HG02981 (cell line): ENCODE data around the gene ICE2.
"Not testable (repeated sequence)": the region's sequence is repeated elsewhere in the genome, so short reads cannot be mapped to it uniquely, and the experiment has no call there.

Source experiments
- ATAC-seq: cut with Tn5 transposase; IDR thresholded peaks from one replicate; pipeline ENCODE4 v1.9.1; 2021; ENCODE audit warnings: mild to moderate bottlenecking, moderate library complexity; ENCODE audit not compliant: unreplicated experiment

Gene ICE2

GRCh38 chr15:60412807-60413206, 66.1 kb downstream of the ICE2 start:
- not testable (repeated sequence) for ATAC-seq

- no peak for ATAC-seq
These were observed 67.0 kb downstream of the ICE2 start for GRCh38 chr15:60411774-60412425.

GRCh38 chr15:60410350-60410749, 68.6 kb downstream of the ICE2 start:
- ATAC-seq: not testable (repeated sequence)

GRCh38 chr15:60408463-60408981, 70.4 kb downstream of the ICE2 start:
- ATAC-seq: peak; percentile 53

GRCh38 chr15:60407415-60407805, 71.5 kb downstream of the ICE2 start:
- no peak for ATAC-seq

GRCh38 chr15:60406513-60407414, 72.2 kb downstream of the ICE2 start:
- ATAC-seq: no peak

- no peak for ATAC-seq
These were observed 73.5 kb downstream of the ICE2 start for GRCh38 chr15:60405399-60405798.

GRCh38 chr15:60404351-60404750, 74.6 kb downstream of the ICE2 start:
- not testable (repeated sequence) for ATAC-seq

- no peak for ATAC-seq
These were observed 78.0 kb downstream of the ICE2 start for GRCh38 chr15:60400944-60401343.

GRCh38 chr15:60399931-60400330, 79.0 kb downstream of the ICE2 start:
- ATAC-seq: no peak

- no peak for ATAC-seq
These were observed 79.6 kb downstream of the ICE2 start for GRCh38 chr15:60399246-60399915.

- peak; percentile 69 for ATAC-seq
These were observed 81.0 kb downstream of the ICE2 start, which contains the start of gene ANXA2 for GRCh38 chr15:60397772-60398445. TSS of gene ANXA2 (minus strand) at chr15:60397986. CDS start at chr15:60386075, 11,911 bp downstream.

- ATAC-seq: peak; percentile 65
These were observed 81.8 kb downstream of the ICE2 start for GRCh38 chr15:60396958-60397771.

- no peak for ATAC-seq
These were observed 82.4 kb downstream of the ICE2 start for GRCh38 chr15:60396560-60396957.

GRCh38 chr15:60396100-60396499, 82.8 kb downstream of the ICE2 start:
- ATAC-seq: no peak

- ATAC-seq: no peak
These were observed 83.5 kb downstream of the ICE2 start for GRCh38 chr15:60395276-60396011.

GRCh38 chr15:60394689-60395097, 84.2 kb downstream of the ICE2 start:
- ATAC-seq: no peak

- no peak for ATAC-seq
These were observed 85.8 kb downstream of the ICE2 start for GRCh38 chr15:60392986-60393790.
